ENCODE data around the gene RBSN. TPM values are rescaled to one million over a fixed set of nuclear protein-coding genes. Genes with fewer than 3 reads are reported as not detected.

RBSN gene
- total RNA-seq, 3 donors from 2014 or later, result 28.6 to 30.5 (median 29.6) TPM

DNA sequence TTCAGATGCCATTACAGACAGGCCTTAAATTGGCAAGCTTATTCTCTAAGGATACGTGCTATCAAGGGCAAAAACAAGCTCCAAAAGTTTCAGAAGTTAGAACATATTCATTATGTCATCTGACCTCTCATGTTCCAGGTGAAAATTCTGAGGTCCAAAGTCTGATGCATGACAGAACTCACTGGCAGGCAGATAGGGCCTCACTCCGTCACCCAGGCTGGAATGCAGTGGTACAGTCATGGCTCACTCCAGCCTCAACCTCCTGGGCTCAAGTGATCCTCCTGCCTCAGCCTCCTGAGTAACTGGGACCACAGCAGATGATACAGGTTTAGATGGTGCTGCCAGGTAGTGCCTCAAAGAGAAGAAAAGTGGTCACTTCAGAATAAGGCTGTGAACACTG lies 49.4 kb downstream of the RBSN start:
- TF ChIP-seq POLR2AphosphoS5 (IDR thresholded peaks at IDR 0.05), result no peak
- Histone ChIP-seq H3K4me3 (no peak overlapping the region), H3K27me3 (no peaks in the 10 kb centered on the region), H3K27ac (no peak overlapping the region), H3K36me3 (no peaks in the 10 kb centered on the region), H3K4me1 (no peaks in the 10 kb centered on the region), H3K9me3 (no peaks in the 10 kb centered on the region)
- intact Hi-C loops (cut with DNase I; ENCODE audit: low total_unique reads), result no loop called here
- no peak for DNase-seq (ENCODE audit: low spot score in 2 of 2)

DNA sequence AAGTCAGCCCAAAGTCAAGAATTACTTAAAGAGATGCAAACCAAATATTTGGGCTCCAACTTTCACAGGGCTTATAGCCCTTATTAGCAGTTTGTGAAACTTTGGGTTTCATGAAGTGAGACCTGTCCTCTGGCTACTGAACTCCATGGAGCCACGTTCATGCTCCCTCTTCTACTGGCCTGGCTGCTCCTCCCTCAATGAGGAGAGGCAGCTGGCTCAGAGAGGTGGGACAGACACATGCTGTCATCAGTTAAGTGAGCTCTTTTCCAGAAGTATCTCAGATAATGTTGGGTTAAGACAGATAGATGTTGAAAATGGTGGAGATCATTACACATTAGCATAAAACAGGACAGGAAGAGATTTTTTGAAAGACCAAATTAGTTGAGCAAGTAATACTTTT lies 53.3 kb downstream of the RBSN start:
- no peak for DNase-seq (ENCODE audit: low spot score in 2 of 2)
- Histone ChIP-seq H3K27ac (no peak overlapping the region), H3K27me3 (no peaks in the 10 kb centered on the region), H3K4me1 (no peaks in the 10 kb centered on the region), H3K4me3 (no peak overlapping the region), H3K36me3 (no peaks in the 10 kb centered on the region), H3K9me3 (no peaks in the 10 kb centered on the region)
- TF ChIP-seq POLR2A (IDR thresholded peaks at IDR 0.05), result no peak
- TF ChIP-seq POLR2AphosphoS5 (IDR thresholded peaks at IDR 0.05), result no peak
- TF ChIP-seq, protein P1, sequence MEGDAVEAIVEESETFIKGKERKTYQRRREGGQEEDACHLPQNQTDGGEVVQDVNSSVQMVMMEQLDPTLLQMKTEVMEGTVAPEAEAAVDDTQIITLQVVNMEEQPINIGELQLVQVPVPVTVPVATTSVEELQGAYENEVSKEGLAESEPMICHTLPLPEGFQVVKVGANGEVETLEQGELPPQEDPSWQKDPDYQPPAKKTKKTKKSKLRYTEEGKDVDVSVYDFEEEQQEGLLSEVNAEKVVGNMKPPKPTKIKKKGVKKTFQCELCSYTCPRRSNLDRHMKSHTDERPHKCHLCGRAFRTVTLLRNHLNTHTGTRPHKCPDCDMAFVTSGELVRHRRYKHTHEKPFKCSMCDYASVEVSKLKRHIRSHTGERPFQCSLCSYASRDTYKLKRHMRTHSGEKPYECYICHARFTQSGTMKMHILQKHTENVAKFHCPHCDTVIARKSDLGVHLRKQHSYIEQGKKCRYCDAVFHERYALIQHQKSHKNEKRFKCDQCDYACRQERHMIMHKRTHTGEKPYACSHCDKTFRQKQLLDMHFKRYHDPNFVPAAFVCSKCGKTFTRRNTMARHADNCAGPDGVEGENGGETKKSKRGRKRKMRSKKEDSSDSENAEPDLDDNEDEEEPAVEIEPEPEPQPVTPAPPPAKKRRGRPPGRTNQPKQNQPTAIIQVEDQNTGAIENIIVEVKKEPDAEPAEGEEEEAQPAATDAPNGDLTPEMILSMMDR (IDR thresholded peaks at IDR 0.05), result no peak
- intact Hi-C loops (cut with DNase I; ENCODE audit: low total_unique reads), result no loop called here

DNA sequence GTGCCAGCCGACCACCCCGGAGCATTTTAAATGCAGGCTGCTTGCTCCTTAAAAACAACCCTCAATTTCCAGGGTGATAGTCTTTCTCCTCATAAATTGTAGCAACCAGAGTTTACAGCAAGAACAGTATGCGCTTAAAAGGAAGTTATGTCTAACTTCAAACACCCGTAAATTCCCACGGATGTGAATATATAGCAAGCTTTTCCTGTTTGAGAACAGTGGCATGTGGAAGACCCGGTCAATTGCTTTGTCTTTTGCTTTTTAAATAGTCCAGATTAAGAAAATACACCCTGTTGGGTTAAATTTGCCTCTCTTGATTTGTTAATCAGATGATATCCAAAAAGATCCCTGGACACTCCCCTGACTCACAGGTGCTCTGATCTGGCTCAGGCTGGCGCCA lies 54.6 kb downstream of the RBSN start:
- H3K27ac ChIP-seq, result no peak overlapping the region
- TF ChIP-seq POLR2AphosphoS5 (IDR thresholded peaks at IDR 0.05) (no peak), POLR2A (IDR thresholded peaks at IDR 0.05) (no peak)
- TF ChIP-seq, protein P1 (IDR thresholded peaks at IDR 0.05), result no peak
- H3K27me3 ChIP-seq, result no peaks in the 10 kb centered on the region
- no peaks in the 10 kb centered on the region for H3K4me1 ChIP-seq
- DNase-seq (ENCODE audit: low spot score in 2 of 2), result no peak
- H3K9me3 ChIP-seq, result no peaks in the 10 kb centered on the region
- no peak overlapping the region for H3K4me3 ChIP-seq
- no peaks in the 10 kb centered on the region for H3K36me3 ChIP-seq
- intact Hi-C loops (cut with DNase I; ENCODE audit: low total_unique reads), result no loop called here

DNA sequence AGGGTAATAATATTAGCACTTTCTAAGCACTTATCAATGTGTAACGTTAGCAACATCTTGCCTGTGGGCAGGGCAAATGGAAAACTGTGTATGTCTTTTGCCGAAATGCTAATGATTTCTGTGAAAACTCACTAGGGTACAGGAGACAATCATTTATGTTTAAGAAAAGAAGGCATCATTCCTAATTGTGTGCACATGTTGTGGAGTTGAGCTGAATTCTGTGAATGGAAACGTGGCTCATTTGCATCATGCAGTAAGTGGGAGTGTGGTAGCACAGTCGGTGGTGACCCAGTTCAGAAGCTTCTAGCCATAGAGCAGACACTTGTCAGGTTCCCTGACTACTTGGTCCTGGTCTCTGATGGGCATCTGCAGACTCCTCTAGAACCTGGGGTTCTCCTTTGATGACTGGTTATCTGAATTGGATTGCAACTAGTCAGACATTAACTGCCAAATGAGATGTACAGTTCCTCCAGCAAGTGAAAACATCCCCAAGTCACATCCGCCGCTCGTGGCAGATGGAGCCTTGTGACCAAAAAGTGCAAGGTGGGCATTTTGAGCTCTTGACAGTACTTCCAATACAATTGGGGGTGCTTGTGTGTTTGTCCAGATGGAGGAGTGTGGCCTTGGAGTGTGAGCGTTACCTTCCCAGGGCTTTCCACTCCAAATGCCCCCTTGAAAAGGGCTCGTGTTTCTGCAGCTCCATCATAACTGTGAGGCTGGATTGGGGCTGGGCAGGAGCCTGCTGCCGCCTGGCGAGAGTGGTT lies 55.4 kb downstream of the RBSN start:
- H3K27me3 ChIP-seq, result no peaks in the 10 kb centered on the region
- H3K36me3 ChIP-seq, result peaks cover 4% of the 10 kb centered on the region
- no peak overlapping the region for H3K4me3 ChIP-seq
- intact Hi-C loops (cut with DNase I; ENCODE audit: low total_unique reads), result no loop called here
- no peak overlapping the region for H3K27ac ChIP-seq
- no peak for TF ChIP-seq POLR2A (IDR thresholded peaks at IDR 0.05)
- TF ChIP-seq POLR2AphosphoS5 (IDR thresholded peaks at IDR 0.05), result no peak
- TF ChIP-seq, protein P1 (IDR thresholded peaks at IDR 0.05), result no peak
- no peaks in the 10 kb centered on the region for H3K9me3 ChIP-seq
- no peak for DNase-seq (ENCODE audit: low spot score in 2 of 2)
- no peaks in the 10 kb centered on the region for H3K4me1 ChIP-seq

DNA sequence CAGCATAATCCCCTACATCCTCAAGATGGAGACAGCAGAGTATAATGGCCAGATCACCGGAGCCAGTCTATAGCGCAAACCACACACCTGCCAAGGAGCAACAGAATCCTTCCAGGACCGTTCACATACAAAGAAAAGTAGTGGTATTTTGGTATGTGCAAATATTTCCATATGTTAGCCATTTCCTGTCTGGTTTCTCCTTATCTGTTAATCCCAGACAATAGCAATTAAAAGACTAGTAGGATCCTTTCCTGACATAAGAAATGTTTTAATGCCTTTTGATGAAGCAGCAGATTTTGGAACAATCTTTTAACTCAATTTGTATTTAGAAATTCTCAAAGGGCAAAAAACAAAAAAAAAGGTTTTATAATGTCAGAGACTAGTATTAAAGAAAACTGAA lies 56.0 kb downstream of the RBSN start:
- Histone ChIP-seq H3K36me3 (peaks cover 4% of the 10 kb centered on the region), H3K9me3 (no peaks in the 10 kb centered on the region), H3K4me3 (no peak overlapping the region), H3K27me3 (no peaks in the 10 kb centered on the region), H3K27ac (no peak overlapping the region), H3K4me1 (no peaks in the 10 kb centered on the region)
- no peak for DNase-seq (ENCODE audit: low spot score in 2 of 2)
- intact Hi-C loops (cut with DNase I; ENCODE audit: low total_unique reads), result no loop called here
- TF ChIP-seq POLR2AphosphoS5 (IDR thresholded peaks at IDR 0.05) (no peak), POLR2A (IDR thresholded peaks at IDR 0.05) (no peak)
- TF ChIP-seq, protein P1 (IDR thresholded peaks at IDR 0.05), result no peak

Measured in breast epithelium (tissue), 4 donors.